HG03457 (cell line): ENCODE data around the gene ITPK1.

ENCODE experiments used
- ATAC-seq: cut with Tn5 transposase; IDR thresholded peaks from one replicate; pipeline ENCODE4 v1.9.1; 2021; ENCODE audit warnings: moderate number of reproducible peaks; ENCODE audit not compliant: unreplicated experiment

Gene ITPK1

GRCh38 chr14:92903359-92903758 is 212.4 kb downstream of the ITPK1 start:
- ATAC-seq, result no peak

- ATAC-seq, result no peak
Measured at GRCh38 chr14:92902726-92903125, 213.0 kb downstream of the ITPK1 start.

GRCh38 chr14:92902191-92902590 is 213.5 kb downstream of the ITPK1 start:
- no peak for ATAC-seq

- ATAC-seq, result no peak
Measured at GRCh38 chr14:92900660-92901059, 215.1 kb downstream of the ITPK1 start.

GRCh38 chr14:92898566-92899131 is 217.1 kb downstream of the ITPK1 start:
- no peak for ATAC-seq

- no peak for ATAC-seq
Measured at GRCh38 chr14:92897922-92898565, 217.7 kb downstream of the ITPK1 start.

GRCh38 chr14:92895352-92895878 is 220.3 kb downstream of the ITPK1 start:
- ATAC-seq, result no peak

- no peak for ATAC-seq
Measured at GRCh38 chr14:92892589-92892988, 223.1 kb downstream of the ITPK1 start.

- no peak for ATAC-seq
Measured at GRCh38 chr14:92890830-92891588, 224.7 kb downstream of the ITPK1 start.

GRCh38 chr14:92888896-92889295 is 226.8 kb downstream of the ITPK1 start:
- no peak for ATAC-seq

GRCh38 chr14:92887157-92887556 is 228.6 kb downstream of the ITPK1 start:
- ATAC-seq, result no peak
